Neural progenitor cell (in vitro differentiated cells): ENCODE results near the gene B4GALT4. TPM values are rescaled to one million over a fixed set of nuclear protein-coding genes. Genes with fewer than 3 reads are reported as not detected.

ENCODE experiments used
- DNase-seq: peaks from one replicate; pipeline ENCODE4 v3.0.0-alpha.2; 2016; ENCODE audit warnings: low spot score
- H2AFZ ChIP-seq: fragments of 200-600 bp; sonication (generic); replicated peaks from 2 replicates; pipeline ENCODE4 v1.6.1; 2016; ENCODE audit warnings: antibody characterized with exemption
- H3F3A ChIP-seq: fragments of 200-600 bp; sonication (generic); 2 replicates; pipeline ENCODE4 v1.6.1; 2016; ENCODE audit warnings: antibody characterized with exemption, low read depth
- H3K27ac ChIP-seq: fragments of 200-600 bp; sonication (generic); 2 replicates; pipeline ENCODE4 v1.5.1; 2016; ENCODE audit warnings: mild to moderate bottlenecking
- H3K27me3 ChIP-seq: fragments of 200-600 bp; sonication (generic); 2 replicates; pipeline ENCODE4 v1.6.1; 2016; ENCODE audit warnings: mild to moderate bottlenecking, moderate library complexity
- H3K36me3 ChIP-seq: fragments of 200-600 bp; sonication (generic); 2 replicates; pipeline ENCODE4 v1.5.1; 2016
- H3K4me1 ChIP-seq: fragments of 200-600 bp; sonication (generic); 2 replicates; pipeline ENCODE4 v1.6.1; 2016; ENCODE audit warnings: mixed run types
- H3K4me2 ChIP-seq: fragments of 200-600 bp; sonication (generic); 2 replicates; pipeline ENCODE4 v1.6.1; 2016
- H3K4me3 ChIP-seq: fragments of 200-600 bp; sonication (generic); 2 replicates; pipeline ENCODE4 v1.5.1; 2016
- H3K79me2 ChIP-seq: fragments of 200-600 bp; sonication (generic); 2 replicates; pipeline ENCODE4 v1.6.1; 2016; ENCODE audit warnings: low read depth
- H3K9ac ChIP-seq: fragments of 200-600 bp; sonication (generic); 2 replicates; pipeline ENCODE4 v1.6.1; 2016
- H3K9me3 ChIP-seq: fragments of 200-600 bp; sonication (generic); 2 replicates; pipeline ENCODE4 v1.5.1; 2016; ENCODE audit warnings: low read depth
- H4K20me1 ChIP-seq: fragments of 200-600 bp; sonication (generic); 2 replicates; pipeline ENCODE4 v1.6.1; 2016; ENCODE audit warnings: low read depth
- H3K27ac Mint-ChIP-seq: 3 replicates; pipeline ENCODE4 v1.8.0; 2021; ENCODE audit warnings: mixed read lengths
- H3K27me3 Mint-ChIP-seq: 2 replicates; pipeline ENCODE4 v1.8.0; 2022; ENCODE audit warnings: low read depth, mild to moderate bottlenecking, inconsistent platforms, moderate library complexity, mixed read lengths; ENCODE audit not compliant: insufficient read depth
- H3K36me3 Mint-ChIP-seq: 3 replicates; pipeline ENCODE4 v1.8.0; 2021; ENCODE audit warnings: mixed read lengths
- H3K4me1 Mint-ChIP-seq: 3 replicates; pipeline ENCODE4 v1.8.0; 2021; ENCODE audit warnings: mixed read lengths
- H3K4me3 Mint-ChIP-seq: 3 replicates; pipeline ENCODE4 v1.8.0; 2021; ENCODE audit warnings: mild to moderate bottlenecking, moderate library complexity, mixed read lengths
- H3K9me3 Mint-ChIP-seq: 3 replicates; pipeline ENCODE4 v1.8.0; 2020; ENCODE audit warnings: mixed read lengths
- EZH2 ChIP-seq: fragments of 200-600 bp; sonication (generic); IDR thresholded peaks from 2 replicates; pipeline ENCODE4 v1.6.1; 2017; ENCODE audit warnings: antibody characterized with exemption, mild to moderate bottlenecking, moderate library complexity
- EZH2phosphoT487 ChIP-seq: fragments of 200-600 bp; sonication (generic); IDR thresholded peaks from 2 replicates; pipeline ENCODE4 v1.6.1; 2017; ENCODE audit warnings: antibody characterized with exemption
- total RNA-seq: library from RNA; depleted of rRNA; stranded (reverse); fragments of >200 nt; gene quantifications from 2 replicates; pipeline ENCODE4 v1.2.3, GENCODE V29; 2015; ENCODE audit warnings: low replicate concordance
- TF ChIP-seq, protein P1 (sequence below): fragments of 200-600 bp; sonication (generic); IDR thresholded peaks from 2 replicates; pipeline ENCODE4 v1.5.1; 2017; ENCODE audit warnings: antibody characterized with exemption, mild to moderate bottlenecking

B4GALT4 gene
- total RNA-seq, 1 donor from 2014 or later: 47.0 TPM

DNA sequence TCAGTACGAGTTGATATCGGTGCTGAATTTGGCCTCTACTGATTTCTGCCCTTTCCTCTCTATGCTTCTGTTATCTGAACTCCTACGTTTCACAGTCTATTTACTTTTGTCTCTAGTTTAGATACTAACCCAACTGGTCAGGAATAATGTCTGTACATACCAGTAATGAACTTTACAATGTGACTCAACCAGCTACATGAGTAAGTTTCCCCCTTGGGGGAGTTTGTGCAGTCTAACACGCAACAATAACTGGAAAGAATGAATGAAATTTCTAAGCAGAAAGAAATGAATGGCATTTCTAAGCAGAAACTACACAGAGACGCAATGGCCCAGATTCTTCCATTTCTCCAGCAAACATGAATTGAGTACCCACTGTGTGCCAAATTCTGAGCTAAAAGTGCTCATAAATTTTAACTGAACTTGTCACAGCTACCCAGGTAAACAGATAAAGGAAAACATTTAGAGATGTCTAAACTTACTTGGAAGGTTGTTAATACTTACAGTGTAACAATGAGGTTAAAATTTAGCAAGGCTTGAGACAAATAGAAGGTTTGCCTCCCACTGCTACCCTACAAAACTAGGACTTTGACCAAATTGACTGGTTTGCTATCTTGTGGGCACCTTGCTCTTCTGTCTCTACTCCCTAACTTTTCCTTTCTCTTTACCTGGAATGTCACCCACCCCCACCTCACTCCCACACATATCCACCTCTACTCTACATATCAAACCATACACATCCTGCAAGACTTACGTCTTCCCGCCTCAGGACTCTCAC lies 55.7 kb downstream of the B4GALT4 start:
- Mint-ChIP-seq H3K27me3 (no peaks in the 10 kb centered on the region), H3K9me3 (no peaks in the 10 kb centered on the region), H3K36me3 (no peaks in the 10 kb centered on the region), H3K4me3 (no peak overlapping the region), H3K4me1 (no peaks in the 10 kb centered on the region), H3K27ac (no peak overlapping the region)
- no peak overlapping the region for H3K9ac ChIP-seq
- no peaks in the 10 kb centered on the region for H3K27me3 ChIP-seq
- H4K20me1 ChIP-seq: no peaks in the 10 kb centered on the region
- H3K4me2 ChIP-seq: no peak overlapping the region
- H3K79me2 ChIP-seq: no peaks in the 10 kb centered on the region
- no peak for TF ChIP-seq EZH2phosphoT487
- TF ChIP-seq EZH2: no peak
- TF ChIP-seq, protein P1, sequence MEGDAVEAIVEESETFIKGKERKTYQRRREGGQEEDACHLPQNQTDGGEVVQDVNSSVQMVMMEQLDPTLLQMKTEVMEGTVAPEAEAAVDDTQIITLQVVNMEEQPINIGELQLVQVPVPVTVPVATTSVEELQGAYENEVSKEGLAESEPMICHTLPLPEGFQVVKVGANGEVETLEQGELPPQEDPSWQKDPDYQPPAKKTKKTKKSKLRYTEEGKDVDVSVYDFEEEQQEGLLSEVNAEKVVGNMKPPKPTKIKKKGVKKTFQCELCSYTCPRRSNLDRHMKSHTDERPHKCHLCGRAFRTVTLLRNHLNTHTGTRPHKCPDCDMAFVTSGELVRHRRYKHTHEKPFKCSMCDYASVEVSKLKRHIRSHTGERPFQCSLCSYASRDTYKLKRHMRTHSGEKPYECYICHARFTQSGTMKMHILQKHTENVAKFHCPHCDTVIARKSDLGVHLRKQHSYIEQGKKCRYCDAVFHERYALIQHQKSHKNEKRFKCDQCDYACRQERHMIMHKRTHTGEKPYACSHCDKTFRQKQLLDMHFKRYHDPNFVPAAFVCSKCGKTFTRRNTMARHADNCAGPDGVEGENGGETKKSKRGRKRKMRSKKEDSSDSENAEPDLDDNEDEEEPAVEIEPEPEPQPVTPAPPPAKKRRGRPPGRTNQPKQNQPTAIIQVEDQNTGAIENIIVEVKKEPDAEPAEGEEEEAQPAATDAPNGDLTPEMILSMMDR: no peak
- no peak overlapping the region for H3K4me3 ChIP-seq
- H3F3A ChIP-seq: no peaks in the 10 kb centered on the region
- H3K36me3 ChIP-seq: no peaks in the 10 kb centered on the region
- no peak overlapping the region for H2AFZ ChIP-seq
- no peaks in the 10 kb centered on the region for H3K4me1 ChIP-seq
- H3K9me3 ChIP-seq: no peaks in the 10 kb centered on the region
- H3K27ac ChIP-seq: no peak overlapping the region
- no peak for DNase-seq

DNA sequence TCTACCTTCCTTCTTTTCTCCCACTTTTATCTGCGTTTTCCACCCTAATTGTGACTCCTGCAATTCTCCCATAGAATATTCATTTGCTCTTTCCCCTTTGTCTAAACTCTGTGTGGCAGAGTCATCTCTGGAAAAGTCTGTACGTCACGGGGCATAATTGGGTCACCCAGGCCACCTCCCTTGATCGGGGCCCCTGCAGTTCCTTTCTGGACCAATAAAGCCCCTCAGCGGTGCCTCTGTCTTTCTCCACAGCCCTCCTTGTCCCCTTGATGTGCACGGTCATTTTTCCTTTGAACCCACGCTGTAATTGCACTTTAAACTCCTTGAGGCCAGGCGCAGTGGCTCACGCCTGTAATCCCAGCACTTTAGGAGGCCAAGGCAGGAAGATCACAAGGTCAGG lies 56.6 kb downstream of the B4GALT4 start:
- no peaks in the 10 kb centered on the region for H3K4me1 Mint-ChIP-seq
- DNase-seq: no peak
- H3K36me3 Mint-ChIP-seq: no peaks in the 10 kb centered on the region
- Histone ChIP-seq H3K4me2 (no peak overlapping the region), H3F3A (no peaks in the 10 kb centered on the region), H4K20me1 (no peaks in the 10 kb centered on the region), H2AFZ (no peak overlapping the region), H3K27ac (no peak overlapping the region), H3K9me3 (no peaks in the 10 kb centered on the region), H3K9ac (no peak overlapping the region), H3K4me3 (no peak overlapping the region), H3K4me1 (no peaks in the 10 kb centered on the region), H3K36me3 (no peaks in the 10 kb centered on the region), H3K79me2 (no peaks in the 10 kb centered on the region), H3K27me3 (no peaks in the 10 kb centered on the region)
- TF ChIP-seq EZH2: no peak
- TF ChIP-seq, protein P1: no peak
- TF ChIP-seq EZH2phosphoT487: no peak
- H3K4me3 Mint-ChIP-seq: no peak overlapping the region
- no peaks in the 10 kb centered on the region for H3K9me3 Mint-ChIP-seq
- H3K27ac Mint-ChIP-seq: no peak overlapping the region
- no peaks in the 10 kb centered on the region for H3K27me3 Mint-ChIP-seq

DNA sequence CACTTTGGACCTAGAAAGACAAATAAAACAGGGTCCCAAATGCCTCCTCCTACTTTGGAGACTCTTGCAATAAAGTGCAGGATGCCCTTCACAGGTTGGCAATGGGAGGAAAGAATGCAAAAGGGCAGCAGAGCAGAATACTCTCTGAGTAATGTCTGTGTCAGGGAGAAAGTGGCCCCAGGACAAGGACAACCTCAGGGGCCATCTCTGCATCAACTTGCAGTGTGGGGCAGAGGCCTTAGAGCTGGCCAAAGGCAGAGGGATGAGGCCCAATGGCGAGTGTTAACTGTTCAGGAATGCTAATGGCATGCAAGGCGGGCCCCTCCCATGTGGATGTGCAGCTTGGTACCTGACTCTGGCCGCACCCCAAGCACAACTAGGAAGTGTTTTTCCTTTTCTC lies 58.9 kb downstream of the B4GALT4 start:
- Histone ChIP-seq H3K4me2 (no peak overlapping the region), H3K4me3 (no peak overlapping the region), H3K36me3 (no peaks in the 10 kb centered on the region), H2AFZ (no peak overlapping the region), H4K20me1 (no peaks in the 10 kb centered on the region), H3K79me2 (no peaks in the 10 kb centered on the region), H3K27me3 (no peaks in the 10 kb centered on the region), H3K9me3 (no peaks in the 10 kb centered on the region), H3K4me1 (no peaks in the 10 kb centered on the region), H3K27ac (no peak overlapping the region), H3K9ac (no peak overlapping the region), H3F3A (no peaks in the 10 kb centered on the region)
- Mint-ChIP-seq H3K36me3 (no peaks in the 10 kb centered on the region), H3K4me1 (no peaks in the 10 kb centered on the region), H3K9me3 (no peaks in the 10 kb centered on the region), H3K27me3 (no peaks in the 10 kb centered on the region), H3K27ac (no peak overlapping the region), H3K4me3 (no peak overlapping the region)
- TF ChIP-seq, protein P1: no peak
- no peak for TF ChIP-seq EZH2phosphoT487
- no peak for TF ChIP-seq EZH2
- DNase-seq: no peak
